H1 (cell line): Measurements from ENCODE around the gene HOXC11. TPM values are rescaled to one million over a fixed set of nuclear protein-coding genes. Genes with fewer than 3 reads are reported as not detected.

ENCODE experiments used
- ASH2L ChIP-seq: fragments of 200-600, 300-600 bp; sonication (generic); IDR thresholded peaks from one replicate; pipeline ENCODE4 v1.7.1; 2017; ENCODE audit warnings: low read length
- CHD1 ChIP-seq: IDR thresholded peaks from 2 replicates; pipeline ENCODE4 v1.6.1; 2012; ENCODE audit warnings: low read depth, low read length, improper control_type of control experiment
- EGR1 ChIP-seq: IDR thresholded peaks from 2 replicates; pipeline ENCODE4 v1.6.1; 2011; ENCODE audit warnings: low read depth, low read length, borderline replicate concordance
- EP300 ChIP-seq, 2 experiments: IDR thresholded peaks; 1 replicate in 1 of 2; 2 replicates in 1 of 2; pipeline ENCODE4 v1.6.1; 2011 to 2012; ENCODE audit warnings: low read depth in 2 of 2, low read length in 2 of 2, mild to moderate bottlenecking in 2 of 2, borderline replicate concordance in 1 of 2, inconsistent platforms in 1 of 2, moderate library complexity in 1 of 2
- FOSL1 ChIP-seq: IDR thresholded peaks from 2 replicates; pipeline ENCODE4 v1.6.1; 2011; ENCODE audit warnings: mild to moderate bottlenecking, low read depth, low read length, moderate library complexity; ENCODE audit not compliant: insufficient read depth
- HDAC6 ChIP-seq: IDR thresholded peaks from one replicate; pipeline ENCODE4 v1.7.1; 2012; ENCODE audit warnings: low read depth, mild to moderate bottlenecking, inconsistent platforms, low read length, moderate library complexity
- KDM1A ChIP-seq: fragments of 200-600, 300-600 bp; sonication (generic); IDR thresholded peaks from 2 replicates; pipeline ENCODE4 v1.7.1; 2016; ENCODE audit warnings: mild to moderate bottlenecking, low read length, borderline replicate concordance
- KDM4A ChIP-seq: IDR thresholded peaks from one replicate; pipeline ENCODE4 v1.7.1; 2012; ENCODE audit warnings: low read depth, mild to moderate bottlenecking, moderate library complexity, low read length, inconsistent platforms; ENCODE audit not compliant: severe bottlenecking
- MAX ChIP-seq: IDR thresholded peaks from 2 replicates; pipeline ENCODE4 v1.6.1; 2012; ENCODE audit warnings: inconsistent platforms
- PHF8 ChIP-seq: fragments of 200-600 bp; sonication (generic); conservative IDR thresholded peaks from 2 replicates; pipeline ENCODE4 v1.7.1; 2012; ENCODE audit warnings: low read depth, mild to moderate bottlenecking, inconsistent platforms, low read length, moderate library complexity
- POLR2AphosphoS5 ChIP-seq: IDR thresholded peaks from 2 replicates; pipeline ENCODE4 v1.6.1; 2011; ENCODE audit warnings: low read depth, low read length
- RBBP5 ChIP-seq: IDR thresholded peaks from 2 replicates; pipeline ENCODE4 v1.7.1; 2012; ENCODE audit warnings: low read depth, mild to moderate bottlenecking, inconsistent platforms, low read length, moderate library complexity, borderline replicate concordance
- SAP30 ChIP-seq: fragments of 300-600 bp; sonication (generic); IDR thresholded peaks from 2 replicates; pipeline ENCODE4 v1.7.1; 2012; ENCODE audit warnings: low read length, moderate library complexity, mild to moderate bottlenecking, inconsistent platforms; ENCODE audit not compliant: insufficient read depth, insufficient replicate concordance
- SP4 ChIP-seq: IDR thresholded peaks from 2 replicates; pipeline ENCODE4 v1.6.1; 2012; ENCODE audit warnings: low read length, inconsistent platforms
- SUZ12 ChIP-seq: fragments of 200-600 bp; sonication (generic); IDR thresholded peaks from 2 replicates; pipeline ENCODE4 v1.6.1; 2012; ENCODE audit warnings: mild to moderate bottlenecking, inconsistent platforms, low read length, moderate library complexity, mixed read lengths
- TAF7 ChIP-seq: optimal IDR thresholded peaks from 2 replicates; pipeline ENCODE3; 2011; ENCODE audit warnings: low read depth, mild to moderate bottlenecking, inconsistent platforms, low read length, moderate library complexity, borderline replicate concordance
- TEAD4 ChIP-seq: IDR thresholded peaks from 2 replicates; pipeline ENCODE4 v1.6.1; 2012; ENCODE audit warnings: low read depth, low read length, inconsistent platforms, mixed read lengths
- ZNF274 ChIP-seq: IDR thresholded peaks from 2 replicates; pipeline ENCODE4 v1.7.0; 2012; ENCODE audit warnings: low read length, borderline replicate concordance; ENCODE audit errors: extremely low read depth
- polyA plus RNA-seq, 7 experiments: library from polyadenylated mRNA; depleted of rRNA in 3 of 7; stranded (reverse) in 5 of 7; unstranded in 2 of 7; fragments of >200 nt in 5 of 7; fragments of 200-250 nt in 2 of 7; gene quantifications; 1 replicate in 5 of 7; 2 replicates in 1 of 7; 4 replicates in 1 of 7; pipeline versions ENCODE4 v1.2.1 to v1.2.3, GENCODE V29; 2011 to 2013; ENCODE audit warnings: missing spikeins in 2 of 7, mixed read lengths in 2 of 7
- total RNA-seq: library from RNA; stranded (reverse); fragmentation: NEBNext Ultra II Directional; extraction: Animal tissue kit (Norgen Biotek cat#: 25700); gene quantifications from 2 replicates; pipeline ENCODE4 v1.2.1, GENCODE V29; 2021

Gene HOXC11
- total and polyA plus RNA-seq, 2 of the 8 experiments (the other 6 are each of a cell fraction or from before 2014, with no cell fraction given): not detected

- TF ChIP-seq HDAC6: no peak
- no peak for TF ChIP-seq ASH2L
- TF ChIP-seq TAF7: no peak
- TF ChIP-seq PHF8: no peak
- TF ChIP-seq RBBP5: no peak
- TF ChIP-seq TEAD4: no peak
- TF ChIP-seq SAP30: no peak
- TF ChIP-seq POLR2AphosphoS5: no peak
- no peak for TF ChIP-seq EGR1
- no peak for TF ChIP-seq FOSL1
- no peak for TF ChIP-seq KDM1A
- no peak for TF ChIP-seq KDM4A
- no peak for TF ChIP-seq EP300 (IDR thresholded peaks at IDR 0.05; ENCODE audit: borderline replicate concordance in 1 of 2, low read depth in 2 of 2, low read length in 2 of 2)
- TF ChIP-seq ZNF274: no peak
- TF ChIP-seq SP4: no peak
- no peak for TF ChIP-seq MAX
- TF ChIP-seq CHD1: no peak
- TF ChIP-seq SUZ12: peak; percentile 48; the same call in 1 of the 2 replicates
Observed at GRCh38 chr12:54022960-54023884, 50.3 kb downstream of the HOXC11 start (continued).
